WERI-Rb-1 (cell line): ENCODE data around the gene E2F3.

Source experiments
- DNase-seq: peaks from one replicate; pipeline ENCODE4 v3.0.0-alpha.2; 2020
- H3K27ac ChIP-seq: fragments of 250-450 bp; sonication (Bioruptor Pico); 2 replicates; pipeline ENCODE4 v1.5.1; 2020; ENCODE audit warnings: mild to moderate bottlenecking, moderate library complexity
- H3K27me3 ChIP-seq: fragments of 250-450 bp; sonication (Bioruptor Pico); 2 replicates; pipeline ENCODE4 v1.5.1; 2021; ENCODE audit warnings: mild to moderate bottlenecking, low read depth, moderate library complexity; ENCODE audit not compliant: insufficient read depth, severe bottlenecking
- H3K36me3 ChIP-seq: fragments of 250-450 bp; sonication (Bioruptor Pico); 2 replicates; pipeline ENCODE4 v1.5.1; 2020; ENCODE audit warnings: mild to moderate bottlenecking, moderate library complexity
- H3K4me3 ChIP-seq: 2 replicates; pipeline ENCODE4 v1.5.1; 2011; ENCODE audit warnings: low read depth, mild to moderate bottlenecking, control low read depth, low read length
- H3K9me3 ChIP-seq: fragments of 250-450 bp; sonication (Bioruptor Pico); 2 replicates; pipeline ENCODE4 v1.5.1; 2021; ENCODE audit warnings: mild to moderate bottlenecking, moderate library complexity; ENCODE audit not compliant: severe bottlenecking
- CTCF ChIP-seq: IDR thresholded peaks from 2 replicates; pipeline ENCODE4 v1.5.1; 2011; ENCODE audit warnings: low read depth, mild to moderate bottlenecking, control low read depth, inconsistent platforms, low read length

The E2F3 gene

GRCh38 chr6:20409427-20409971 is 7.8 kb downstream of the E2F3 start:
- Histone ChIP-seq H3K4me3 (no peak overlapping the region), H3K36me3 (peaks cover 87% of the 10 kb centered on the region), H3K27ac (no peak overlapping the region)

GRCh38 chr6:20411544-20411943 is 9.9 kb downstream of the E2F3 start:
- DNase-seq: no peak
- no peak for TF ChIP-seq CTCF
- H3K36me3 ChIP-seq: peaks cover 94% of the 10 kb centered on the region
- H3K9me3 ChIP-seq: no peaks in the 10 kb centered on the region
- H3K27me3 ChIP-seq: no peaks in the 10 kb centered on the region
- H3K27ac ChIP-seq: no peak overlapping the region
- no peak overlapping the region for H3K4me3 ChIP-seq

More at GRCh38 chr6:20409427-20409971, 7.8 kb downstream of the E2F3 start:
- no peak for DNase-seq
- Histone ChIP-seq H3K9me3 (no peaks in the 10 kb centered on the region), H3K27me3 (no peaks in the 10 kb centered on the region)
- no peak for TF ChIP-seq CTCF

GRCh38 chr6:20411953-20412681 is 10.4 kb downstream of the E2F3 start:
- TF ChIP-seq CTCF: no peak
- Histone ChIP-seq H3K9me3 (no peaks in the 10 kb centered on the region), H3K27ac (no peak overlapping the region), H3K27me3 (no peaks in the 10 kb centered on the region), H3K4me3 (no peak overlapping the region), H3K36me3 (peaks cover 90% of the 10 kb centered on the region)
- no peak for DNase-seq

- no peak overlapping the region for H3K27ac ChIP-seq
- no peaks in the 10 kb centered on the region for H3K27me3 ChIP-seq
- TF ChIP-seq CTCF: no peak
- H3K9me3 ChIP-seq: no peaks in the 10 kb centered on the region
- peaks cover 84% of the 10 kb centered on the region for H3K36me3 ChIP-seq
- no peak for DNase-seq
- H3K4me3 ChIP-seq: no peak overlapping the region
Observed at GRCh38 chr6:20412682-20413073, 11.0 kb downstream of the E2F3 start.

GRCh38 chr6:20413826-20414225 is 12.1 kb downstream of the E2F3 start:
- Histone ChIP-seq H3K27ac (no peak overlapping the region), H3K27me3 (no peaks in the 10 kb centered on the region), H3K9me3 (no peaks in the 10 kb centered on the region), H3K4me3 (no peak overlapping the region), H3K36me3 (peaks cover 78% of the 10 kb centered on the region)
- TF ChIP-seq CTCF: no peak
- no peak for DNase-seq
